Non-pigmented ciliary epithelial cell (primary cell): ENCODE measurements around the gene PTPN22.

ENCODE experiments used
- DNase-seq: peaks from one replicate; pipeline ENCODE4 v3.0.0-alpha.2; 2010; ENCODE audit warnings: low read depth

Gene PTPN22

GRCh38 chr1:113802367-113803007 is 69.0 kb downstream of the PTPN22 start:
- no peak for DNase-seq

GRCh38 chr1:113800487-113800886 is 71.0 kb downstream of the PTPN22 start:
- DNase-seq = no peak

- no peak for DNase-seq
Measured at GRCh38 chr1:113797472-113797871, 74.0 kb downstream of the PTPN22 start.

- no peak for DNase-seq
Measured at GRCh38 chr1:113793878-113794834, 77.4 kb downstream of the PTPN22 start.

GRCh38 chr1:113792986-113793385 is 78.5 kb downstream of the PTPN22 start:
- no peak for DNase-seq

GRCh38 chr1:113792471-113792870 is 79.0 kb downstream of the PTPN22 start:
- DNase-seq = no peak

GRCh38 chr1:113788802-113789201 is 82.7 kb downstream of the PTPN22 start:
- DNase-seq = no peak

- DNase-seq = no peak
Measured at GRCh38 chr1:113787663-113788062, 83.8 kb downstream of the PTPN22 start.

- DNase-seq = no peak
Measured at GRCh38 chr1:113786069-113786468, 85.4 kb downstream of the PTPN22 start.

GRCh38 chr1:113784104-113784779 is 87.3 kb downstream of the PTPN22 start:
- no peak for DNase-seq

- no peak for DNase-seq
Measured at GRCh38 chr1:113783254-113784103, 88.0 kb downstream of the PTPN22 start.

GRCh38 chr1:113782406-113782805 is 89.1 kb downstream of the PTPN22 start:
- no peak for DNase-seq

GRCh38 chr1:113780374-113781146 is 91.0 kb downstream of the PTPN22 start:
- peak; percentile 30 for DNase-seq

GRCh38 chr1:113779542-113779941 is 92.0 kb downstream of the PTPN22 start:
- no peak for DNase-seq

GRCh38 chr1:113777561-113777960 is 94.0 kb downstream of the PTPN22 start:
- DNase-seq = no peak

GRCh38 chr1:113770031-113770430 is 101.5 kb downstream of the PTPN22 start:
- DNase-seq = no peak

GRCh38 chr1:113769601-113769970 is 101.9 kb downstream of the PTPN22 start:
- DNase-seq = no peak

GRCh38 chr1:113768916-113769600 is 102.5 kb downstream of the PTPN22 start:
- no peak for DNase-seq

- no peak for DNase-seq
Measured at GRCh38 chr1:113765306-113766230, 105.9 kb downstream of the PTPN22 start.
